ENCODE measurements around the gene TECPR2. TPM values are rescaled to one million over a fixed set of nuclear protein-coding genes. Genes with fewer than 3 reads are reported as not detected.

Gene TECPR2
- total and polyA plus RNA-seq, 2 of the 13 experiments (the other 11 are each of a cell fraction or from before 2014, with no cell fraction given), result 3.5 to 5.7 TPM

DNA sequence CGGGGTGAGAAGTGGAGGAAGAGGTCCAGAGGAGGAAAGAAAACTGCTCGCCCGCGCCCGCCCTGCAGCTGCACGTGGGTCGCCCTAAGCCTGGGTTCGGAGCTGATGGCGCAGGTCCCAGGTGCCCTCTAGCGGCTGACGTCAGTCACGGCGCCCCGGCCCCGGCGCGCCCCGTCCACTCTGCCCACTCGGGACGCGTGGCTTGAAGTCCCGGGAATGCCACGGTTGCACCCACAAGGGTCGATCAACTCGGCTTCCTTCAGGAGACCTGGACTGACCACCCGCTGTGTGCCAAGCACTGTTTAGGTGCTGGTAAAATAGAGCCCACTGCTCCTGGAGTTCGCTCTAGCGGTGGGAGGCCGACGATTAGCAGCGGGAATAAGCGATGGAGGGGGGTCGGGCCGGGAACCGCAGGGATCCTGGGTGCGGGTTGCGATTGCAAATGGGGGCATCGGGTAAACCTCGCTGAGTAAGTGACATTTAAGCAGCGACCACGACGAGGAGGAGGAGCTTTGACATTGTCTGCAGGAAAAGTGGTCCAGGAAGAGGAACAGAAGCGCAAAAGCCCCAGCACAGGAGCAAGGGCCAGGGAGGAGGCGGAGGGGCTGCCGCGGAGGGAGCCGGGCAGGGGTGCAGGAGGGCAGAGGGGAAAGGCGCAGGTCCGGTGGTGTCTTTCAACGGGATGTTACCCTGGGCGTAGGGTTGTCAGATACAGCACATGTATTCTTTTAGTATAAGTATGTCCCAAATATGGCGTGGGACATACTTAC lies 48.3 kb upstream of the TECPR2 start (continued):
- 0 out of 2 replicates have a peak, but pooled peaks have one; percentile 22 for TF ChIP-seq ZNF678 (CRISPR knock-in tag; IDR thresholded peaks at IDR 0.05)
- TF ChIP-seq HDAC2 (CRISPR knock-in tag; IDR thresholded peaks at IDR 0.05), result peak; percentile 83
- TF ChIP-seq MEIS2 (CRISPR knock-in tag; IDR thresholded peaks at IDR 0.05), result peak; percentile 22; the same call in 1 of the 2 replicates
- TF ChIP-seq TBL1XR1 (IDR thresholded peaks at IDR 0.05; ENCODE audit: borderline replicate concordance, low read length, partially characterized antibody), result no peak
- TF ChIP-seq, protein P1, sequence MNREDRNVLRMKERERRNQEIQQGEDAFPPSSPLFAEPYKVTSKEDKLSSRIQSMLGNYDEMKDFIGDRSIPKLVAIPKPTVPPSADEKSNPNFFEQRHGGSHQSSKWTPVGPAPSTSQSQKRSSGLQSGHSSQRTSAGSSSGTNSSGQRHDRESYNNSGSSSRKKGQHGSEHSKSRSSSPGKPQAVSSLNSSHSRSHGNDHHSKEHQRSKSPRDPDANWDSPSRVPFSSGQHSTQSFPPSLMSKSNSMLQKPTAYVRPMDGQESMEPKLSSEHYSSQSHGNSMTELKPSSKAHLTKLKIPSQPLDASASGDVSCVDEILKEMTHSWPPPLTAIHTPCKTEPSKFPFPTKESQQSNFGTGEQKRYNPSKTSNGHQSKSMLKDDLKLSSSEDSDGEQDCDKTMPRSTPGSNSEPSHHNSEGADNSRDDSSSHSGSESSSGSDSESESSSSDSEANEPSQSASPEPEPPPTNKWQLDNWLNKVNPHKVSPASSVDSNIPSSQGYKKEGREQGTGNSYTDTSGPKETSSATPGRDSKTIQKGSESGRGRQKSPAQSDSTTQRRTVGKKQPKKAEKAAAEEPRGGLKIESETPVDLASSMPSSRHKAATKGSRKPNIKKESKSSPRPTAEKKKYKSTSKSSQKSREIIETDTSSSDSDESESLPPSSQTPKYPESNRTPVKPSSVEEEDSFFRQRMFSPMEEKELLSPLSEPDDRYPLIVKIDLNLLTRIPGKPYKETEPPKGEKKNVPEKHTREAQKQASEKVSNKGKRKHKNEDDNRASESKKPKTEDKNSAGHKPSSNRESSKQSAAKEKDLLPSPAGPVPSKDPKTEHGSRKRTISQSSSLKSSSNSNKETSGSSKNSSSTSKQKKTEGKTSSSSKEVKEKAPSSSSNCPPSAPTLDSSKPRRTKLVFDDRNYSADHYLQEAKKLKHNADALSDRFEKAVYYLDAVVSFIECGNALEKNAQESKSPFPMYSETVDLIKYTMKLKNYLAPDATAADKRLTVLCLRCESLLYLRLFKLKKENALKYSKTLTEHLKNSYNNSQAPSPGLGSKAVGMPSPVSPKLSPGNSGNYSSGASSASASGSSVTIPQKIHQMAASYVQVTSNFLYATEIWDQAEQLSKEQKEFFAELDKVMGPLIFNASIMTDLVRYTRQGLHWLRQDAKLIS (CRISPR knock-in tag; IDR thresholded peaks at IDR 0.05), result no peak
- peak; percentile 64; the same call in 1 of the 2 replicates for TF ChIP-seq KDM5B (CRISPR knock-in tag; IDR thresholded peaks at IDR 0.05; ENCODE audit: borderline replicate concordance)
- no peak for TF ChIP-seq MAFG (CRISPR knock-in tag; IDR thresholded peaks at IDR 0.05)
- TF ChIP-seq, protein P2, sequence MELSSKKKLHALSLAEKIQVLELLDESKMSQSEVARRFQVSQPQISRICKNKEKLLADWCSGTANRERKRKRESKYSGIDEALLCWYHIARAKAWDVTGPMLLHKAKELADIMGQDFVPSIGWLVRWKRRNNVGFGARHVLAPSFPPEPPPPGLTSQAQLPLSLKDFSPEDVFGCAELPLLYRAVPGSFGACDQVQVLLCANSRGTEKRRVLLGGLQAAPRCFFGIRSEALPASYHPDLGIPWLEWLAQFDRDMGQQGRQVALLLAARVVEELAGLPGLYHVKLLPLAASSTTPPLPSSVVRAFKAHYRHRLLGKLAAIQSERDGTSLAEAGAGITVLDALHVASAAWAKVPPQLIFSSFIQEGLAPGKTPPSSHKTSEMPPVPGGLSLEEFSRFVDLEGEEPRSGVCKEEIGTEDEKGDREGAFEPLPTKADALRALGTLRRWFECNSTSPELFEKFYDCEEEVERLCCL (CRISPR knock-in tag; IDR thresholded peaks at IDR 0.05; ENCODE audit: borderline replicate concordance), result 0 out of 2 replicates have a peak, but pooled peaks have one; percentile 75
- no peak for TF ChIP-seq ZNF343 (CRISPR knock-in tag; IDR thresholded peaks at IDR 0.05)
- no peak for TF ChIP-seq MBNL3 (CRISPR knock-in tag; conservative IDR thresholded peaks at IDR 0.05)
- no peak for TF ChIP-seq ARNT (IDR thresholded peaks at IDR 0.05)
- TF ChIP-seq TCF7 (IDR thresholded peaks at IDR 0.05; ENCODE audit: low read depth), result no peak
- TF ChIP-seq TAF1 (CRISPR knock-in tag; IDR thresholded peaks at IDR 0.05), result peak; percentile 48; the same call in 1 of the 2 replicates
- no peak for TF ChIP-seq MAF1 (CRISPR knock-in tag; IDR thresholded peaks at IDR 0.05; ENCODE audit: borderline replicate concordance)
- no peak for TF ChIP-seq ZNF17 (CRISPR knock-in tag; IDR thresholded peaks at IDR 0.05)
- TF ChIP-seq MAZ (IDR thresholded peaks at IDR 0.05; ENCODE audit: borderline replicate concordance, low read depth, low read length), result no peak
- TF ChIP-seq MAZ (CRISPR knock-in tag; IDR thresholded peaks at IDR 0.05; ENCODE audit: low read depth), result peak; percentile 79
- TF ChIP-seq, protein P3, sequence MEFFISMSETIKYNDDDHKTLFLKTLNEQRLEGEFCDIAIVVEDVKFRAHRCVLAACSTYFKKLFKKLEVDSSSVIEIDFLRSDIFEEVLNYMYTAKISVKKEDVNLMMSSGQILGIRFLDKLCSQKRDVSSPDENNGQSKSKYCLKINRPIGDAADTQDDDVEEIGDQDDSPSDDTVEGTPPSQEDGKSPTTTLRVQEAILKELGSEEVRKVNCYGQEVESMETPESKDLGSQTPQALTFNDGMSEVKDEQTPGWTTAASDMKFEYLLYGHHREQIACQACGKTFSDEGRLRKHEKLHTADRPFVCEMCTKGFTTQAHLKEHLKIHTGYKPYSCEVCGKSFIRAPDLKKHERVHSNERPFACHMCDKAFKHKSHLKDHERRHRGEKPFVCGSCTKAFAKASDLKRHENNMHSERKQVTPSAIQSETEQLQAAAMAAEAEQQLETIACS (CRISPR knock-in tag; IDR thresholded peaks at IDR 0.05), result no peak
- TF ChIP-seq PAX8 (CRISPR knock-in tag; IDR thresholded peaks at IDR 0.05; ENCODE audit: borderline replicate concordance), result no peak
- no peak for TF ChIP-seq ZFP41 (CRISPR knock-in tag; IDR thresholded peaks at IDR 0.05; ENCODE audit: borderline replicate concordance)
- no peak for TF ChIP-seq ZNF235 (CRISPR knock-in tag; IDR thresholded peaks at IDR 0.05; ENCODE audit: borderline replicate concordance)
- TF ChIP-seq, protein P4, sequence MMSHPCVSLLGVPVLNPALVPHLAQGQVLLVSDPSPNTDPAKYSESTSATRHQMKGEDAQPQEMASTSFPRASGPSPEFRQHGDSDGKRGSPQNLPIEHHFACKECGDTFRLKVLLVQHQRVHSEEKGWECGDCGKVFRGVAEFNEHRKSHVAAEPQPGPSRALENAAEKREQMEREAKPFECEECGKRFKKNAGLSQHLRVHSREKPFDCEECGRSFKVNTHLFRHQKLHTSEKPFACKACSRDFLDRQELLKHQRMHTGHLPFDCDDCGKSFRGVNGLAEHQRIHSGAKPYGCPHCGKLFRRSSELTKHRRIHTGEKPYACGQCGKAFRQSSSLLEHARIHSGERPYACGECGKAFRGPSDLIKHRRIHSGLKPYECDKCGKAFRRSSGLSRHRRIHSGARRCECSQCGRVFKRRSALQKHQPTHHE (CRISPR knock-in tag; IDR thresholded peaks at IDR 0.05; ENCODE audit: borderline replicate concordance), result peak; percentile 87; the same call in 1 of the 2 replicates
- TF ChIP-seq GATAD2A (CRISPR knock-in tag; IDR thresholded peaks at IDR 0.05), result peak; percentile 88
